ENCODE data around the gene XYLT1. TPM values are rescaled to one million over a fixed set of nuclear protein-coding genes. Genes with fewer than 3 reads are reported as not detected.
"Not testable (repeated sequence)": the region's sequence is repeated elsewhere in the genome, so short reads cannot be mapped to it uniquely, and the experiment has no call there.

The XYLT1 gene
- total and polyA plus RNA-seq, 2 of the 13 experiments (the other 11 are each of a cell fraction or from before 2014, with no cell fraction given), result not detected

DNA sequence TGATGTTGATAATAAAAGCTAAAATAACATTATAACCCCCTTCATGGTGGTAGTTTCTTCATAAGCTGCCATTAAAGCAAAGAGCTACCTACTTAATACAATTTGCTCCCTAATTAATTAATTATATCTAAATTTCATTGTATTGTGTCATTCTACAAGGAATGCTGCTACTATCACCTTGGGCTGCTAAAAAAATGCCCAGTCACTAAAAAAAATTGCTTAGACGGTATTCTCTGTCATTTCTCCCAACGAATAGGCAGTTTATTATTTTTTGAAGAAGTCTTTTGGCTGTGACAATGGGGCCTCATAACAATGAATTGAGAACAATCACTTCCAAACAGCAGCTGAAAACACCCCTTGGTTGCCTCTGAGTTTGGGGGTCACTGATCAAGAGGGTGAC lies 59.5 kb downstream of the XYLT1 start:
- no peak overlapping the region for H2AFZ ChIP-seq (ENCODE audit: low read length)
- H3K36me3 ChIP-seq (replicated peaks in 1 of 2; ENCODE audit: control insufficient read depth in 1 of 2, insufficient read depth in 2 of 2, low read length in 2 of 2), result no peaks in the 10 kb centered on the region
- ChIA-PET POLR2A (no interaction called here), CTCF (ENCODE audit: low intra/inter-chr PET ratio, low total read pairs) (no interaction called here)
- H3K27ac ChIP-seq (ENCODE audit: extremely low read length, insufficient read depth, low read length), result no peak overlapping the region
- no peaks in the 10 kb centered on the region for H3K4me1 ChIP-seq (ENCODE audit: insufficient read depth, low read length)
- 0% methylated on average over 2 of the region's 2 CpGs for WGBS (ENCODE audit: low lambda C conversion rate)
- no peak overlapping the region for H3K4me2 ChIP-seq (ENCODE audit: low read depth, low read length)
- TF ChIP-seq CENPT (CRISPR knock-in tag; IDR thresholded peaks at IDR 0.05; ENCODE audit: low read depth) (no peak), ZNF552 (CRISPR knock-in tag; IDR thresholded peaks at IDR 0.05; ENCODE audit: borderline replicate concordance) (no peak), MAFF (IDR thresholded peaks at IDR 0.05; ENCODE audit: low read depth, low read length) (0 out of 2 replicates have a peak, but pooled peaks have one; percentile 18), ZNF724P (CRISPR knock-in tag; IDR thresholded peaks at IDR 0.05; ENCODE audit: borderline replicate concordance) (no peak), MAFK (conservative IDR thresholded peaks at IDR 0.05 in 1 of 2, IDR thresholded peaks at IDR 0.05 in 1 of 2; ENCODE audit: low read length in 2 of 2) (peak in 1 of 2 experiments; percentile 20; a peak in 2 of 4 replicates), GABPB1 (CRISPR knock-in tag; IDR thresholded peaks at IDR 0.05) (no peak), MTF2 (CRISPR knock-in tag; IDR thresholded peaks at IDR 0.05; ENCODE audit: borderline replicate concordance) (no peak), AKNA (CRISPR knock-in tag; IDR thresholded peaks at IDR 0.05; ENCODE audit: borderline replicate concordance) (no peak), NFE2L2 (IDR thresholded peaks at IDR 0.05; ENCODE audit: low read length) (peak; percentile 55; the same call in 1 of the 2 replicates)
- TF ChIP-seq, protein P1, sequence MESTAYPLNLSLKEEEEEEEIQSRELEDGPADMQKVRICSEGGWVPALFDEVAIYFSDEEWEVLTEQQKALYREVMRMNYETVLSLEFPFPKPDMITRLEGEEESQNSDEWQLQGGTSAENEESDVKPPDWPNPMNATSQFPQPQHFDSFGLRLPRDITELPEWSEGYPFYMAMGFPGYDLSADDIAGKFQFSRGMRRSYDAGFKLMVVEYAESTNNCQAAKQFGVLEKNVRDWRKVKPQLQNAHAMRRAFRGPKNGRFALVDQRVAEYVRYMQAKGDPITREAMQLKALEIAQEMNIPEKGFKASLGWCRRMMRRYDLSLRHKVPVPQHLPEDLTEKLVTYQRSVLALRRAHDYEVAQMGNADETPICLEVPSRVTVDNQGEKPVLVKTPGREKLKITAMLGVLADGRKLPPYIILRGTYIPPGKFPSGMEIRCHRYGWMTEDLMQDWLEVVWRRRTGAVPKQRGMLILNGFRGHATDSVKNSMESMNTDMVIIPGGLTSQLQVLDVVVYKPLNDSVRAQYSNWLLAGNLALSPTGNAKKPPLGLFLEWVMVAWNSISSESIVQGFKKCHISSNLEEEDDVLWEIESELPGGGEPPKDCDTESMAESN (CRISPR knock-in tag; conservative IDR thresholded peaks at IDR 0.05), result no peak
- no TSS peak for BruUV-seq (replicated peaks)
- no peaks in the 10 kb centered on the region for H3K79me2 ChIP-seq (ENCODE audit: insufficient read depth, low read length)
- H3K9ac ChIP-seq (ENCODE audit: insufficient read depth, low read depth, low read length), result no peak overlapping the region
- in situ Hi-C loops (cut with HindIII; ENCODE audit: extremely low pct_ligation_motif_present, low pct_unique_long_range_greater_than_20kb) (no loop called here), intact Hi-C loops (cut with micrococcal nuclease; ENCODE audit: unreplicated experiment) (no loop called here)
- H3K27me3 ChIP-seq (ENCODE audit: control insufficient read depth in 1 of 2, insufficient read depth in 2 of 2, low read length in 2 of 2), result peaks cover 0 to 13% of the 10 kb centered on the region in 2 experiments; a peak in 3 of 5 replicates
- no peak overlapping the region for H3K4me3 ChIP-seq (replicated peaks in 1 of 3; ENCODE audit: insufficient read depth in 1 of 3, low read depth in 2 of 3, low read length in 3 of 3)
- no peak for ATAC-seq
- DNase-seq (ENCODE audit: low spot score), result no peak
- no peaks in the 10 kb centered on the region for H3K9me3 ChIP-seq (ENCODE audit: low read length)
- no peak for FAIRE-seq
- no peaks in the 10 kb centered on the region for H4K20me1 ChIP-seq (ENCODE audit: insufficient read depth, low read length)

DNA sequence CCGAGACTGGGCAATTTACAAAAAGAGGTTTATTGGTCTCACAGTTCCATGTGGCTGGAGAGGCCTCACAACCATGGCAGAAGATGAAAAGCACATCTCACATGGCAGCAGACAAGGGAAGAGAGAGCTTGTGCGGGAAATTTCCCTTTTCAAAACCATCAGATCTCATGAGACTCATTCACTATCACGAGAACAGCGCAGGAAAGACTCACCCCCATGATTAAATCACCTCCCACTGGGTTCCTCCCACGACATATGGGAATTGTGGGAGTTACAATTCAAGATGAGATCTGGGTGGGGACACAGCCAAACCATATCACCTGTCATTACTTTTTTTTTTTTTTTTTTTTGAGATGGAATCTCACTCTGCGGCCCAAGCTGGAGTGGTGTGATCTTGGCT lies 60.4 kb downstream of the XYLT1 start:
- BruUV-seq (replicated peaks); CTCF ChIA-PET (ENCODE audit: low intra/inter-chr PET ratio, low total read pairs); DNase-seq (ENCODE audit: low spot score): not testable (repeated sequence)

More for the DNA sequence above, 60.4 kb downstream of the XYLT1 start:
- POLR2A ChIA-PET; H3K79me2 ChIP-seq (ENCODE audit: insufficient read depth, low read length); H3K4me1 ChIP-seq (ENCODE audit: insufficient read depth, low read length); H2AFZ ChIP-seq (ENCODE audit: low read length); FAIRE-seq; in situ Hi-C loops (cut with HindIII; ENCODE audit: extremely low pct_ligation_motif_present, low pct_unique_long_range_greater_than_20kb); H4K20me1 ChIP-seq (ENCODE audit: insufficient read depth, low read length); H3K9me3 ChIP-seq (ENCODE audit: low read length); H3K9ac ChIP-seq (ENCODE audit: insufficient read depth, low read depth, low read length); H3K4me3 ChIP-seq (replicated peaks in 1 of 3; ENCODE audit: insufficient read depth in 1 of 3, low read depth in 2 of 3, low read length in 3 of 3); ATAC-seq; H3K27ac ChIP-seq (ENCODE audit: extremely low read length, insufficient read depth, low read length); intact Hi-C loops (cut with micrococcal nuclease; ENCODE audit: unreplicated experiment); H3K4me2 ChIP-seq (ENCODE audit: low read depth, low read length); H3K36me3 ChIP-seq (replicated peaks in 1 of 2; ENCODE audit: control insufficient read depth in 1 of 2, insufficient read depth in 2 of 2, low read length in 2 of 2): not testable (repeated sequence)
- 17% methylated on average over 6 of the region's 6 CpGs for WGBS (ENCODE audit: low lambda C conversion rate)
- peaks cover 0 to 12% of the 10 kb centered on the region in 2 experiments; a peak in 2 of 5 replicates for H3K27me3 ChIP-seq (ENCODE audit: control insufficient read depth in 1 of 2, insufficient read depth in 2 of 2, low read length in 2 of 2)

Measured in HepG2 (cell line).